Activated T-cell treated with anti-CD3 and anti-CD28 coated beads, Interleukin-2, amount 50 U/mL, for 48 hours (primary cell): ENCODE data around the gene OOEP.
"Not testable (repeated sequence)": the region's sequence is repeated elsewhere in the genome, so short reads cannot be mapped to it uniquely, and the experiment has no call there.

Experiments used
- DNase-seq, 2 experiments: peaks; one replicate each; pipeline ENCODE4 v3.0.0-alpha.2; 2020

The OOEP gene

DNA sequence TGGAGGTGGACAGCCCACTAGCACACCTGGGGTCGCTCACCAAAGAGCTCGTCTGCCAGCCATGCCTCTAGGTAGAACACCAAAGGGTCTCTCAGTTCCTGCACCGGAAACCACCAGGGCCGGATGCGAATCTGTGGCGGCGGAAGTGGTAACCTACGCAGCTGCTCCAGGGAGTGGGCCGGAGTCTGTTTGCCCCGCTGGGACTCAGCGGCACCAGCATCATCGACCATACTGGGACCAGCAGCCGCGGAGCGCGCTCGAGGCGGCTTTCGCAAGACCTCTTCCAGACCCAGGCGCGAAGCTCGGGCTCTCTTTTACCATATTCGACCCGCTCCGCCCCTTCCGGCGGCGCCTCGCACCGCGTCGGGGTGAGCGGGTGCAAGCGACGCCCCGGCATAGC lies at the start of gene OOEP:
OOEP (minus strand) TSS at position 335 of the 400 bp plus-strand sequence; CDS start at position 230, 105 bp downstream.
- no peak for DNase-seq

DNA sequence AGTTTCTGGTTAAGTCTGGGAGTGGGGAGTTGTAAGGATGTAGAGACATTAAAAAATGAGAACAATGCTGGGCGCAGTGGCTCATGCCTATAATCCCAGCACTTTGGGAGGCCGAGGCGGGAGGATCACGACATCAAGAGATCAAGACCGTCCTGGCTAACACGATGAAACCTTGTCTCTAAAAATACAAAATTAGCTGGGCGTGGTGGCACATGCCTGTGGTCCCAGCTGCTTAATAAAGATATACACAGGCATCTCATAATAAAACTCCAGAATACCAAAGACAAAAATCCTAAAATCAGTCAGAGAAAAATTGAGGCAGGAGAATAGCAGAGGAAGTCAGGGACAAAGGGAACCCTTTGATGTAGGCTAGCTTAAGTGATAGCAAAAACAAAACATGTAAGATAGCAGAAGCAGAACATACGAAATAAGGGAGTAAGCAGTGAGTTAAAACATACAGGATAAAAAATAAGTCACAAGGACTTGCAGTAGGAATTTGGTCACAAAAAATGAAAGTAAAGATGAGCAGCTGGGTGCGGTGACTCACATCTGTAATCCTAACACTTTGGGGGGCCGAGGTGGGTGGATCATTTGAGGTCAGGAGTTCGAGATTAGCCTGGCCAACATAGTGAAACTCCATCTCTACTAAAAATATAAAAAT lies 48.5 kb upstream of the OOEP start:
- DNase-seq, result no peak

DNA sequence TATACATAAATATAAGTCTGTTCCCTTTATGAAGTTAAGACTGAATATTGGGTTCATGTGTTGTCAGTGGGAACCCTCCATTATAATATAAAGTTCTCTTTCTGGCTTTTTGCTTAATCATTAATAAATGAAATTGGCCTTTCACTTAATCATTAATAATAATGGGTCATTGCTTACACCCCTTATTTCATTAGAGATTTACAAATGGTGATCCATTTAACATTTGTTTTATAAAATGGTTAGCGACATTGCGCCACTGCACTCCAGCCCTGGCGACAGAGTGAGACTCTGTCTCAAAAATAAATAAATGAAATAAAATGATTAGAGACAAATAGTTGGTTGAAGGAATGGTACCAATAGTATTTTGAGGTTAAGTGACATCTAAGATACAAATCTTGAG lies 43.4 kb upstream of the OOEP start:
- no peak for DNase-seq

DNA sequence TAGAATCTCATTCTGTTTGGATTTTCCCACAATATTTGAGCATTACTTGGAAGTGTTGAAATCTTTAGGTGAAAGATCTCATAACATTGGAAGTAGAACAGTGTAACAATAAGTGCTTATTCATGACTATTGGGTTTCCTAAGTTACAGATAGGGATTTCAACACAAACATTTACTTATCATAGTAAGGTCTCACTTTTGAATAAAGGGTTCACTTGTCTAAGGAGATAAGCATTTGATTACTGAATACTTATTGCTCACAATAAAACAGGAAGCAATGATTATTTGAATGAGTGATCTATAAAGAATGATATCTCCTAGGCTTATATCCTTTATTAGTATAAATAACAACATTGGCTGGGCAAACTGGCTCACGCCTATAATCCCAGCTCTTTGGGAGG lies 39.7 kb upstream of the OOEP start:
- DNase-seq, result no peak

DNA sequence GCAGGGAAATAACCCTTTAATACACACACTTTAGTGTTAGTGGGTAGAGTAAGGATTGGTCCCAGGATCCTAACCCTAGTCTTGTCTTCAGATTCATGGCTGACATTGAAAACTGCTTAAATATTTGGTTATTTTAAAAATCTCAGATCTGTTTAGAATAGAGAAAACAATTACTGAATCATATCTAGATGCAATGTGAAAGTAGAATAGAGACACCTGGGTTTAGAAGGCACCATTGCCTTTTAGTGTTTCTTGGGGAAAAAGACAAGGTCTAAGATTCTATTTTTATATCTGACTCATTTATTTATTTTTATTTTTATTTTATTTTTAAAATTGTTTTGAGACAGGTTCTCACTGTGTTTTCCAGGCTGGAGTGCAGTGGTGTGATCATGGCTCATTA lies 31.0 kb upstream of the OOEP start:
- no peak for DNase-seq

DNA sequence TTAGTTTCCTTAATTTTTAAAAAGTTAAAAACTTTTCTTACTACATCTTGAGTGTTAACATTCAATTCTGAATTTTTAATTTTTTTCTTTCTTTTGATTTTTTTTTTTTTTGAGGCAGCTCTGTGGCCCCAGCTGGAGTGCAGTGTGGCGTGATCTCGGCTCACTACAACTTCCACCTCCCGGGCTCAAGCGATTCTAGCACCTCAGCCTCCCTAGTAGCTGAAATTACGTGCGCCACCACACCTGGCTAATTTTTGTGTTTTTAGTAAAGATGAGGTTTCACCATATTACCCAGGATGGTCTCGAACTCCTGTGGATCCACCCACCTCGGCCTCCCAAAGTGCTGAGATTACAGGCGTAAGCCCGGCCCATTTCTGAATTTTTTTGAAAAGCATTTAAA lies 26.2 kb upstream of the OOEP start:
- no peak for DNase-seq

DNA sequence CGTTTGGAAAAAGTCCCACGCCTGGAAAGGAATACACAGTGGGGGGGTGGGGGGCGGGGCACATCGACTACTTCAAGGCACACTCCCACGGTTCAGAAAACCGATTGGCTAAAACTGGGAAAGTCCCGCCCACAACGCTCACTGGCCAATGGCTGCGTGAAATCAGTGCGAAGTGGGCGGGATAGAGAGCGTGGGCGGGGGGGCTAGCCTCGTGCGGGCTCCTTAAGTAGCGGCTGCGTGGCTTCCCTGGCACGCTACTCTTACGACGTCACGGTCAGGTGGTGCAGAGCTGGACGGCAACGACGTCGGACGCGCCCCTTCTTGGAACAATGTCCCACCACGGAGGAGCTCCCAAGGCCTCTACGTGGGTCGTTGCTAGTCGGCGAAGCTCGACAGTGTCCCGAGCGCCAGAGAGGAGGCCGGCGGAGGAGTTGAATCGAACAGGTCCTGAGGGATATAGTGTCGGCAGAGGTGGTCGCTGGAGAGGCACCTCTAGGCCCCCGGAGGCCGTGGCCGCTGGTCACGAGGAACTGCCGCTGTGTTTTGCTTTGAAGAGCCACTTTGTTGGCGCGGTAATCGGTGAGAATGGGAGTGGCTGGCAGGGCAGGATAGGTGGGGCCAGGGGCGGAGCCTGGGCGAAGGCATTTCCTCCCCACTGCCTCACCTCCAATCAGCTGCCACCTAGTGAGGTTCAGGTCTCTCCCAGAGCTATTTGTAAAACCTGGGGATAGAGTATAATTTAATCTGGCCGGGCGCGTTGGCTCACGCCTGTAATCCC lies 25.1 kb upstream of the OOEP start, which contains the start of gene DDX43:
DDX43 (plus strand) TSS at position 252 of the 778 bp plus-strand sequence; CDS start at position 330, 78 bp downstream.
- DNase-seq, result peak in 1 of 2 experiments; percentile 19

DNA sequence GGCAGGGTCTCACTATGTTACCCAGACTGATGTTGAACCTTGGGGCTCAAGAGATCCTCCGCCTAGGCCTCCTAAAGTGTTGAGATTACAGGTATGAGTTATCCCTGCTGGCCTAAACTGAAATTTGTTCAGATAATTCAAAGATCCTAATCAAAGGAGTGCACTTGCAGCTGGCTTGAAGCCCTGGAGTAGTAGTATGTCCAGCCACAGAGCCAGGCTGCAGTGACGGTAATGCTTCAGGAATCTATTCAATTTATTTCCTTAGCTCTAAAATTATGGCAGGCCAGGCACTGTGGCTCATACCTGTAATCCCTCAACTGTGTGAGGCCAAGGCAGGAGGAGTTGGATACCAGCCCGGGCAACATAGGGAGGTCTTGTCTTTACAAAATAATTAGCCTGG lies 23.6 kb upstream of the OOEP start:
- DNase-seq, result no peak

DNA sequence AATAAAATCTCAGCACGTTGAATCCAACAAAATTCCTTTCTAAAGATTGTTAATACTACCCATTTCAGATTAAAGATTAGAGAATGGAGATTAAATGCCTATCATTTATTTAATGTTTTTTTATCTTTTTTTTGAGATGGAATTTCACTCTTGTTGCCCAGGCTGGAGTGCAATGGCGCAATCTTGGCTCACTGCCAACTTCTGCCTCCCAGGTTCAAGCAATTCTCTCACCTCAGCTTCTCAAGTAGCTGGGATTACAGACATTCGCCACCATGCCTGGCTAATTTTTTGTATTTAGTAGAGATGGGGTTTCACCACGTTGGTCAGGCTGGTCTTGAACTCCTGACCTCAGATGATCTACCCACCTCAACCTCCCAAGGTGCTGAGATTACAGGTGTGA lies 22.5 kb upstream of the OOEP start:
- not testable (repeated sequence) for DNase-seq

DNA sequence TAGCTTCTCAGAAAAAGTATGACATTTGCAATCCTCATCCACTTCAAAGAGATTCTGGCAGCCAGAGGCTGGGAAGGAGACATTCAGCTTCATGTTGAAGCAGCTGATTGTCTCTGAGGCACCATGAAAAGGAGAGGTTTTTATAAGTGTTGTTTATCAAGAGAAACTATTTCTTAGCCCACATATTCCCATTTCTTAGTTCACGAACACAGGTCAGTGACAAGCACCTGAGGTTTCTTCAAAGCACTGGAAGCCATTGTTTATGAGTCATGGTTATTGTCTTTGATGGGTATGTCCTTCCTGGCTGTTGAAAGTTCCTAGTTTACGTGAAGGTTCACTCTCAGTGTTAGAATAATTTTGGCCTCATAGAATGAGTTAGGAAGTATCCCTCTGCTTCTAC lies 22.0 kb upstream of the OOEP start:
- no peak for DNase-seq

DNA sequence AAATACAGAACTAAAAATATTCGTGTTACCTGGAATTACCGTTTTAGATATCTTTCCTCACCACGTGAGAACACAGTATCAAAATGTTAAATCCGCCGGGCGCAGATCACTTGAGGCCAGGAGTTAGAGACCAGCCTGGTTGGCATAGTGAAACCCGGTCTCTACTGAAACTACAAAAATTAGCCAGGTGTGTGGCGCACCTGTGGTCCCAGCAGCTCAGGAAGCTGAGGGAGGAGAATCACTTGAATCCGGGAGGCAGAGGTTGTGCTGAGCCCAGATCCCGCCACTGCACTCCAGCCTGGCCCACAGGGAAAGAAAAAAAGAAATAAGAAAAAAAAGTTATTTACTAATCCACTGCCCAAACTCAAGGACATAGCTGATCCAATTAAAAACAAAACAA lies 20.2 kb upstream of the OOEP start:
- DNase-seq, result no peak

DNA sequence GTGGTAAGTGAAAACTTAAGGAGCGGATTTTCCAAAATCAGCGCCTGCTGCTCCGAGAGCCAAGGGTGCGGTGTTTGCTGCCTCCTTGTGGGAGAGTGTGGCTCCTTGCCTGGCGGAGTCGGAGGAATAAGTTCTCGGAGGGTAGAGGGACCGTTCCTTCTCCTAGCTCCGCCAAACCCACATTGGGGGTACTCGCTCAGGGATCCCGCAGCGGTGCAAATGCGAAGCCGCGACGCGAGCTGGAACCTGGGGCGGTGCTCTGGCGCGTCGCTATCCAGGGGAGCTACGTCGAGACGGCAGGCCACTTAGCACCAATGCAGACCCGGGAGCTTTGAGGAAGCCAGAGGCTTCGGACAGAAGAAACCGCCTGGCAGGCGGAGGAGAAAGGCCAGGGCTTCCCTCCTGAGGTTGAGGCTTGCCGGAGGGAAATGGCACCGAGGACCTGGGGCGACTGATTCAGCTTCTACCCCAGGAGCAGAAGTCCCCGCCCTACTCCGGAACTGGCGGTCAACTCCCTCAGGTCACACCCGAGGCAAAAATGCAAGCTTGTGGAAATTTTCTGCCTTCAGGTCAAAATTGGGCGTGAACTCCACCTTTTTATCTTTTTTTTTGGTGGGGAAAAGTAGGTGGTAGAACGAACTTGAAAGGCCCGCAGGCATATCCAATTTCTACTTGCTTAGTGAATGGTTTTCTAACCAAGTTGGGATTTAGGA lies 19.3 kb upstream of the OOEP start:
- peak; percentile 59 to 69 for DNase-seq

DNA sequence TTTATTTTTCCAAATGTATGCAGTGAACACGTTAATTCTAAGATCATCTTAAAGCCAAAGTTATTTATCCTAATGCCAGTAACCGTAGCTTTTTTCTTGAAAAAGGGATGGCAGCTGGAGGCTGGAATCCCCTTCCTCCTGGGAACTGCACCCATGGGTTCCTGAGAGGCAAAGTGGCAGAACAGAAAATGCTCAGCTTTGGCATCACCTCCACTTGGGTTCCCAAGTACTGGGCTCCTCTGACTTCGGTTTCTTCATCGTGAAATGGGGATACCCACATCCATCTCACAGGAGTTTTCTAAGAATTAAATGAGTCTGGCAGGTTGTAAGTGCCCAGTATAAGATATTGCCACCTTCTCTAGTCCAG lies 18.7 kb upstream of the OOEP start:
- DNase-seq, result no peak

DNA sequence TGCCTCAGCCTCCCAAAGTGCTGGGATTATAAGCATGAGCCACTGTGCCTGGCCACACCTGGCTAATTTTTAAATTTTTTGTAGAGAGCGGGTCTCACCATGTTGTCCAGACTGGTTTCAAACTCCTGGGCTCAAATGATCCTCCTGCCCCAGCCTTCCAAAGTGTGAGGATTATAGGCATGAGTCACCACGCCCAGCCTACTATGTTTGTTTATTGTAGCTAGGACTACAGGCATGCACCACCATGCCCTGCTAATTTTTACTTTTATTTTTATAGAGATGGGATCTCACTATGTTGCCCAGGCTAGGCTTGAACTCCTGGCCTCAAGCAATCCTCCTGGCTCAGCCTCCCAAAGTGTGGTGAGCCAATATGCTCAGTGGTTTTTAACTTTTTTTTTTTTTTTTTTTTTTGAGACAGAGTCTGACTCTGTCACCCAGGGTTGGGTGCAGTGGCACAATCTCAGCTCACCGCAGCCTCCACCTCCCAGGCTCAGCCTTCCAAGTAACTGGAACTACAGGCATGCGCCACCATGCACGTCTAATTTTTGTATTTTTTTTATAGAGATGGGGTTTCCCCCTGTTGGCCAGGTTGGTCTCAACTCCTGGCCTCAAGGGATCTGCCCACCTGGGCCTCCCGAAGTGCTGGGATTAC lies 12.9 kb upstream of the OOEP start:
- DNase-seq, result no peak

DNA sequence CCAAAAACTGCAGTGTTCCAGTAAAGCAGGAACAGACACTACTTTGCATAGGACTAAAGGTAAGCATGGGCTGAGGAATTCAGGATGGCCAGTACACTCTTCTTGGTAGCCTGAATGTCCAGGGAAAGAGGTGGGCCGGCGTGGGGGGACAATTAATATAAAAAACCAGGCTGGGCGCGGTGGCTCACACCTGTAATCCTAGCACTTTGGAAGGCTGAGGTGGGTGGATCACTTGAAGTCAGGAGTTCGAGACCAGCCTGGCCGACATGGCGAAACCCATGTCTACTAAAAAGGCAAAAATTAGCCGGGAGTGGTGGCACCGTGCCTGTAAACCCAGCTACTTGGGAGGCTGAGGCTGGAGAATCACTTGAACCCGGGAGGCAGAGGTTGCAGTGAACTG lies 11.8 kb upstream of the OOEP start:
- not testable (repeated sequence) for DNase-seq

DNA sequence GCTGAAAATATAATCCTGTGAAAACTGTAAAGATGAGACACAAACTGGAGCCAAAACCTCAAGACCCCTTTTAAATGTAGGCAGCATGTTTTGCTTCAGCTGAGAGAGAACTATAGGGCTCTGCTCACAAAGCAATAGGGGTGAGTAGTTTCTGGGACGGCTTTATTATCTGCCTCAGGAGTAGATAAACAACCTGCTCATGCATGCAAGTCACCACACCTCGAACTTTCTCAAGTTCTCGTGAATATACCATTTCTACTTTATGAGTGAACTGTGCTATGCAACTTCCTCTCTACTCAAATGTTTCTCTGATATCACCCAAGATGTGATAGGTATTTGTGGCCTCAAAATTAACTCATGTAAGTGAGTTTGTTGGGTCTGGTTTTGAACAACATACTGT lies 7.5 kb upstream of the OOEP start:
- DNase-seq, result no peak

DNA sequence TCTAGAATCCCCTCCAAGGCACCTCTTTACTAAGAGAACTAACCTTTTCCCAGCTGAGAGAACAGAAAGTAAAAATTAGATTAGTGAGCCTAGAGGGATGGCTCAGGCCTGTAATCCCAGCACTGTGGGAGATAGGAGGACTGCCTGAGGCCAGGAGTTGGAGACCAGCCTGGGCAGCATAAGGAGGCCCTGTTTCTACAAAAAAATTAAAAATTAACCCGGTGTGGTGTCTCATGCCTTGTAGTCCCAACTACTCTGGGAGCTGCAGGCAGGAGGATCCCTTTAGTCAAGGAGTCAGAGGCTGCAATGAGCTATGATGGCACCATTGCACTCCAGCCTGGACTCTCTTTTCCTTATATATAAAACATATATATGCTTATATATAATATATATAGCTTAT lies 5.5 kb upstream of the OOEP start:
- no peak for DNase-seq

DNA sequence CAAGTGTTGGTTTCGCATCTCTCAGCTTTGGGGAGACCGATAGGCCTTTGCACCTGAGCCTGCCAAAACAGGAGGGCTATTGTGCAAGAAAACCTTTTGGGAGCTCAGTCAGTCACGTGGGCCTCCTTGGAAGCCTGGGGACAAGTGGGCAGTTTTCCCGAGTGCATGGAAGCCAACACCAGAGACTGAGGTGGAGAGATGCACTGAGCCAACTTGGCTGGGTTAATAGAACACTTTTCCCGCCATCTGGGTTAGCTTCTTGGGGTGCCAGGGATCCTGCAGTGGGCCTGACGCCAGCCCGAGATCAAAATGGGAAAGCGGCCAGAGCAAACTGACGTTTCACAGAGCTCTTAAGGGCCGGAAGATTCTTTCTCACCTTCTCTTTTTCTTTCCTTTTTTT lies 2.8 kb upstream of the OOEP start:
- no peak for DNase-seq

DNA sequence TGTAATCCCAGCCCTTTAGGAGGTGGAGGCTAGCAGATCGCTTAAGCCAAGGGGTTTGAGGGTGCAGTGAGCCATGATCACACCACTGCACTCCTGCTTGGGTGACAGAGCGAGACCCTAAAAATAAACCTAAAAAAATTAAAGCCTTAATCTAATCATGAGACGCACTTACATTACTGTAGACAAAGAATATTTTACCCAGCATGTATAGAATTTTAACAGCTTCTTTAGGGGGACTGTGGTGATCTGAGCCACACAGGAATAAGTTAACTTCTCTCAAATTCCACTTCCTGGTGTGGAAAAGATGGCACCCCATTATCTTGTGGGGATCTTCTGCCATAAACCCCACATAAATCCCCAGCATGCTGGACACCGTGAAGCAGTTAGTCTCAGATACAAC lies 2.3 kb upstream of the OOEP start:
- no peak for DNase-seq

DNA sequence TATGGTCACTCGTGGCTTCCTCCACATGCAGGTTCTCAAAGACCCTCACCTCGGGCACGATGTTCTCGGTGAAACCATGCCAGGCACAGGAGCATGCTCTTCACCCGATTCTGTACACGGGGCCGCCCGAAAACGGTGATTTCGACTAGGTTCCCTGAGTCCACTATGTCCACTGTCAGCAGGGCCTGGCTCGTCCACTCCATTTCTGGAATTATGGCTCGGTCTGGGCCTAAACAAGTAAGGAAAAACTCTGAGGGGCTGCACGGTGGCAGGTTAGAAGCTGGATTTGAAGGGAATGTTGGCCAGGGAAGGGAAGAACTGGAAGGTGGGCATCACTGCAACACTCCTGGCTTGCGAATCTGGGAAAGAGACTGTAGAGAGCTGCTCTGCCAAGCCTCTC lies 540 bp downstream of the OOEP start:
- DNase-seq, result no peak

DNA sequence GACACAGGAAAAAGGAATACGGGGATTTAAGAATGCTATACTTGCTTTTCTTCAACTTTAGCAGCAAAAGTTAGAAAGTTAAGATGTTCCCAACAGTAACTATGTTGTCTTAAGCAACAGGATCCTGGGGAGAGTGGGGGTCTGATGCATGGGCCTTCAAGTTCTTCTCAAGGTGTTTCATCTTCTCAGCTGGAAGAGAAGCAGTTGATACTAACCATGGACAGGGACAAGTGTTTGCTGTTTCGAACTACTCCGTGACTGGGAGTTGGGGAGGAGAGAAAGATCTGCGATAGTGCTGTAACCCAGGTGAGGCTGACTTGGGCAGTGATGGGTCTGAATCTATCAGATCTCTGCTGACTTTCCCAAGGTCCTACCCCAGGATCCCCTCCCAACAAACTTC lies 1.0 kb downstream of the OOEP start:
- no peak for DNase-seq

DNA sequence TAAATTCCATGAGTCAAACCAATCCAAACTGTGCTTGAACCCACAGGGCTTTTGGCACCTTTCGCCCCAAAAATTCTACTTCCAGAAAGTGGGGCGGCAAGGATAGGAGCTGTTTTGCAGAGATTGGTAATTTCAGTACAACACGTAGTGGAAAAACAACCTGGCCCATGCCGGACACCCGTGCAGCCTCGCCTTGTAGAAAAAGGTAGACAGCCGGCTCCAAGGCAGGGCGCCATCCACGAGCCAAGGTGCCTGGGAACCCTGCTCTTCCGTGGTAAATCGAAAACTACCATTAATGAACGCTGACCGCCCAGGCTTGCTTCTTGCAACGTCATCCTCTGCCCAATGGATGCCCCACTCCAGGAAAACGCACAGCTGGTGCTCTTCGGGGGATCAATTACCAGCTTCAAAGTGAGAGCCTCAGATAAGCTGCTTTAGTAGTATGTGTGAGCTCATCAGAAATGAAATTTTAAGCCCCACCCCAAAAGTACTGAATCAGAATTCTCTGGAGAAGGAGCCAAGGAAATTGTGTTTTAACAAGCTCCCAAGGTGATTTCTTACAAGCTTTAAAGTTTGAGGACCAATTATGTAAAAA lies 1.8 kb downstream of the OOEP start:
- DNase-seq, result no peak

DNA sequence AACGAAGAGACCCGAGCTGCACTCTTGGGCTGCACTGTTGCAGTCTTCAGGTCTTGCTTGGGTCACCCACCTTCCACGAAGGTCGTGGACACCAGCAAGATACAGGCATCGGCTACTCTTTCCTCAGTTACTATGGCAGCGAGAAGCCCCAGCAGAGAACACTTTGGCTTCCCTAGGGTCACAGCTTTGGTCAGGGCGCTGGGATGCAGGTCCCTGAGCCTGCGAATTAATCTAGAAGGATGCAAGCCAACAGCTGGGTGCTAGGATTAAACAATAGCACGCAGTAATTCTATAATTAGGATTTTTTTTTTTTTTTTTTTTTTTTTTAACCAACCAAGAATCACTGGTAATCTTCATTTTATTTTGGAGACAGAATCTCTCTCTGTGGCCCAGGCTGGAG lies 5.1 kb downstream of the OOEP start:
- DNase-seq, result no peak
